Left ventricle myocardium inferior (tissue), 1 donor: ENCODE results near the gene NELL1. TPM values are rescaled to one million over a fixed set of nuclear protein-coding genes. Genes with fewer than 3 reads are reported as not detected.

Experiments
- DNase-seq: peaks from one replicate; pipeline ENCODE4 v3.0.0-alpha.2; 2020
- H3K27ac ChIP-seq: fragments of 200-600 bp; replicated peaks from 2 replicates; pipeline ENCODE4 v1.8.0; 2021
- H3K27me3 ChIP-seq: fragments of 200-600 bp; 2 replicates; pipeline ENCODE4 v1.8.0; 2021; ENCODE audit warnings: low read depth
- H3K36me3 ChIP-seq: fragments of 200-600 bp; 2 replicates; pipeline ENCODE4 v1.8.0; 2021
- H3K4me1 ChIP-seq: fragments of 200-600 bp; 2 replicates; pipeline ENCODE4 v1.8.0; 2021
- H3K4me3 ChIP-seq: fragments of 200-600 bp; 2 replicates; pipeline ENCODE4 v1.8.0; 2021; ENCODE audit warnings: mild to moderate bottlenecking, moderate library complexity
- H3K9me3 ChIP-seq: fragments of 200-600 bp; replicated peaks from 2 replicates; pipeline ENCODE4 v1.8.0; 2021
- intact Hi-C: fragments of 100-400 bp; cut with micrococcal nuclease; formaldehyde crosslinking; loops from one replicate; pipeline ENCODE4 v1.11.0; 2022
- total RNA-seq: library from RNA; stranded (reverse); fragmentation: NEBNext Ultra II Directional; extraction: Animal tissue kit (Norgen Biotek cat#: 25700); gene quantifications from one replicate; pipeline ENCODE4 v1.2.1, GENCODE V29; 2021
- TF ChIP-seq, protein P1 (sequence below): fragments of 200-600 bp; IDR thresholded peaks from 2 replicates; pipeline ENCODE4 v1.8.0; 2021; ENCODE audit warnings: antibody characterized with exemption, mild to moderate bottlenecking, borderline replicate concordance
- donor health status: DM: no; HTN: yes; CAD: no; lungs with severe emphysema.

The NELL1 gene
- total RNA-seq, 1 donor from 2014 or later = not detected

DNA sequence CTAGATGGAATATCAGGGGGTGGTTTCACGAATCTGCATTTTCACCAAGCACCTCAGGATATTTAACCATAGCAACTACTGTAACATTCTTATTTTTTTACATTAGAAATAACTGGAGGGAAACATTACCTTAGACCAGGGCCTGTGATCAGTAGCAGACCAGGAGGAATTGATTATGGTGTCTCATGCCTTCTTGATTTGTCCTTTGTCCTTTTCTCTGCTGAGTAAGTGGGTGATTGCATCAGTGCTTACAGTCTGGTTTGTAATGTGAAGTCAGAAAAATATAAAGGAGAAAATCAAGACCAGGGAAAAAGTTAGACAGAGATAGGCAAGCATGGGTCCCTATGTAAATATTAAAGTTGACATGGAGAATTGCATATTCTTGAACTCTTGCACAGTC lies 703.3 kb downstream of the NELL1 start:
- Histone ChIP-seq H3K36me3 (no peaks in the 10 kb centered on the region), H3K27ac (no peak overlapping the region), H3K9me3 (peaks cover 7% of the 10 kb centered on the region), H3K4me3 (no peak overlapping the region), H3K27me3 (no peaks in the 10 kb centered on the region), H3K4me1 (no peaks in the 10 kb centered on the region)
- no peak for DNase-seq
- TF ChIP-seq, protein P1, sequence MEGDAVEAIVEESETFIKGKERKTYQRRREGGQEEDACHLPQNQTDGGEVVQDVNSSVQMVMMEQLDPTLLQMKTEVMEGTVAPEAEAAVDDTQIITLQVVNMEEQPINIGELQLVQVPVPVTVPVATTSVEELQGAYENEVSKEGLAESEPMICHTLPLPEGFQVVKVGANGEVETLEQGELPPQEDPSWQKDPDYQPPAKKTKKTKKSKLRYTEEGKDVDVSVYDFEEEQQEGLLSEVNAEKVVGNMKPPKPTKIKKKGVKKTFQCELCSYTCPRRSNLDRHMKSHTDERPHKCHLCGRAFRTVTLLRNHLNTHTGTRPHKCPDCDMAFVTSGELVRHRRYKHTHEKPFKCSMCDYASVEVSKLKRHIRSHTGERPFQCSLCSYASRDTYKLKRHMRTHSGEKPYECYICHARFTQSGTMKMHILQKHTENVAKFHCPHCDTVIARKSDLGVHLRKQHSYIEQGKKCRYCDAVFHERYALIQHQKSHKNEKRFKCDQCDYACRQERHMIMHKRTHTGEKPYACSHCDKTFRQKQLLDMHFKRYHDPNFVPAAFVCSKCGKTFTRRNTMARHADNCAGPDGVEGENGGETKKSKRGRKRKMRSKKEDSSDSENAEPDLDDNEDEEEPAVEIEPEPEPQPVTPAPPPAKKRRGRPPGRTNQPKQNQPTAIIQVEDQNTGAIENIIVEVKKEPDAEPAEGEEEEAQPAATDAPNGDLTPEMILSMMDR = no peak
- intact Hi-C loops = no loop called here

DNA sequence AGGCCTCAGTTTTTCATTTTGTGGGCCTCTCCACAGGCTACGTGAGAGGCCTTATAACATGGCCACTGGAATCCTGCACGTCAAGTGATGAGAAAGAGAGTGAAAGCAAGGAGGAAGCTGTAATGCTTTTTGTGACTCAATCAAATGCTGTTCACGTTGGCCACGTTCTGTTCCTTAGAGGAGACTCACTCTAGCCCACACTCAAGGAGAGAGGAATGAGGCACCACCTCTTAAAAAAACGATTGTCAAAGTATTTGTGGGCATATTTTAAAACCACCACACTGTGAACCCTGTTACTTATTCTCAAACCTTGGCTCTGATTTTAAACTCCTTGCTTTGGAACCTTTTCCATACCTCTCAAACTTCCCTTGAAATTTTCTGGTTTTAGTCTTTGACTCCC lies 705.0 kb downstream of the NELL1 start:
- Histone ChIP-seq H3K9me3 (peaks cover 7% of the 10 kb centered on the region), H3K27me3 (no peaks in the 10 kb centered on the region), H3K4me3 (no peak overlapping the region), H3K4me1 (no peaks in the 10 kb centered on the region), H3K36me3 (no peaks in the 10 kb centered on the region), H3K27ac (no peak overlapping the region)
- no peak for DNase-seq
- TF ChIP-seq, protein P1 = no peak
- intact Hi-C loops = no loop called here

DNA sequence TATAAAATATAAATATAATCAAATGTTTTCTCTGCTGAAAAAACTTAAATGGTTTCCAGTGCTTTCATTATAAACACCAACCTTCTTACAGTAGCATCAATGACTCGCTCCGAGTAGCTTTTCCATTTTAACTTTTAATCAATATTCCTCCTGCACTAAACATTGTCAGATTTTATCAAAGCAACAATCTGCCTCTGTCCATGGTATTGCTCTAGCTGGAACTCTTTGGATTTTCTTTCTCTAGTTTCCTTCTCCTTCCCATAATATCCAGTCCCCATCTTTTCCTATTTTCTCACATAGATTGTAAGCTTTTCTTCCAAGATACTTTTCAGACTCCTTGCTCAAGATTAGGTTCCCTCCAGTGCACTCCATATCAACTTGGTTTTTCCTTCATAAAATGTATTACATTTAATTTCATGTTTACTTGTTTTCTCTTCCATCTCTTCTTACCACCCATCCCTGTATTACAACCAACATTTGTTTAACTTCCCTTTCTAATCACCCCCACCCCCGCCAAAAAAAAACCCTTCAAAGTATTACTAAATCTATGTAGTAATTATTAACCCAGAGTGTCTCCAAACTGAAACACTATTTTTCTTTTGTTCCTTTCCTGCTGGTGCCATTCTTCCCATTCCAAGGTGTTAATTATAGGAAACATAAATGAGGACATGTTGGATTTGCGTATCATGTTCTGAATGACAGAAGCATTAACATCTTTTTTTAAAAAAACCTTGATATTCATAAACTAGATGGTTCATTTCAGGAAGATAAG lies 716.5 kb downstream of the NELL1 start:
- DNase-seq = no peak
- TF ChIP-seq, protein P1 = no peak
- Histone ChIP-seq H3K4me1 (no peaks in the 10 kb centered on the region), H3K4me3 (no peak overlapping the region), H3K36me3 (no peaks in the 10 kb centered on the region), H3K9me3 (no peaks in the 10 kb centered on the region), H3K27me3 (no peaks in the 10 kb centered on the region), H3K27ac (no peak overlapping the region)
- intact Hi-C loops = no loop called here

DNA sequence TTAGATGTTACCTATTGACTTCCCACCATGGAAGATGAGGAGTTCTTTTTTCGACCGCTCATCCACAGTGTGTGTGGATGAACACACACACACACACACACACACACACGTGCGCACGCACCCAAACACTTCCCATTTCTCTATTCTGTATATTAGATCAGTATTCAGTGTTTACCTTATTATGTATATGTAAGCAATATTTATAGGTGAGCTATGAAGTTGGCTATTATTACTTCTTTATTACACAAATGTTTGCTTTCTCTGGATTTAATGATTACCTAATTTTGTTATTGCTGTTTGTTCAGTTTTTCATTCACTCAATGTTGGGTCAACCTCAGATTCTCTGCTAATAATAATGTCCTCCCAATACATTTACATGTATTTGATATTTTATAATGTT lies 721.0 kb downstream of the NELL1 start:
- DNase-seq = no peak
- Histone ChIP-seq H3K27me3 (no peaks in the 10 kb centered on the region), H3K36me3 (no peaks in the 10 kb centered on the region), H3K4me1 (no peaks in the 10 kb centered on the region), H3K4me3 (no peak overlapping the region), H3K9me3 (no peaks in the 10 kb centered on the region), H3K27ac (no peak overlapping the region)
- TF ChIP-seq, protein P1 = no peak
- intact Hi-C loops = no loop called here

DNA sequence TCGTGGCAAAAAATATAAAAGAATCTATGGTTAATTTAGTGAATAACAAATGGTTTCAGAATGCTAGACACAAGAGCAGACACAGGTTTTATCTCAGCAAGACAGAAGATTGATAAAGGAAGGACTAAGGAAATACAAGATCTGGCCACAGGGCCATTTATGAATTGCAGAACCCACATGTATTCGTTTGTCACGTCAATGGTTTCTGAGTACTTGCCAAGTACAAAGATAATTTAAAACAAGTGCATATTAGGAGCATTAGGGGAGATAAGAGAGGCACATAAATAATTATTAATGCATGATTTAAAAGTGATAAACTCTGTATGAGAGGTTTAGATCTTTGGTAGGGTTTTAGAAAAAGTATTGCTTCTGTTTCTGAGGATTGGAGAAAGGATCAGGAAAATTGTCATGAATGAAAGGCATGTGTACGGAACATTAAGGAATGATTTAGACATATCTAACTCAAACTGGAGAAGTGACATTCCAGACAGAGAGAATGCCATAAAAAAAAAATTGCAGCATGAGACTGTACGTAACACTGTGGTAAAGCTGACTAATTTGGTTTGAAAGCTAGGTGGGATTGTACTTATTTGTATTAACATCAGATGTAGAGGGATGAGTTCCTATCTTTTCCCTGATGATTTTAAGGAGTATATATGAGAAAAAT lies 727.1 kb downstream of the NELL1 start:
- no peak for DNase-seq
- TF ChIP-seq, protein P1 = no peak
- H3K4me3 ChIP-seq = no peak overlapping the region
- no peaks in the 10 kb centered on the region for H3K9me3 ChIP-seq
- intact Hi-C loops = no loop called here
- no peak overlapping the region for H3K27ac ChIP-seq
- H3K36me3 ChIP-seq = no peaks in the 10 kb centered on the region
- H3K4me1 ChIP-seq = no peaks in the 10 kb centered on the region
- H3K27me3 ChIP-seq = no peaks in the 10 kb centered on the region
